Measurements from ENCODE around the gene CTIF.

CTIF gene

GRCh38 chr18:48551100-48551499, 12.3 kb downstream of the CTIF start:
- DNase-seq (ENCODE audit: low read depth in 2 of 3, low spot score in 1 of 3) = no peak

- no peak for DNase-seq (ENCODE audit: low read depth in 2 of 3, low spot score in 1 of 3)
Observed at GRCh38 chr18:48552130-48552529, 13.3 kb downstream of the CTIF start.

GRCh38 chr18:48553236-48553635, 14.4 kb downstream of the CTIF start:
- no peak for DNase-seq (ENCODE audit: low read depth in 2 of 3, low spot score in 1 of 3)

- DNase-seq (ENCODE audit: low read depth in 2 of 3, low spot score in 1 of 3) = no peak
Observed at GRCh38 chr18:48554610-48555400, 16.0 kb downstream of the CTIF start.

- DNase-seq (ENCODE audit: low read depth in 2 of 3, low spot score in 1 of 3) = no peak
Observed at GRCh38 chr18:48555465-48555995, 16.7 kb downstream of the CTIF start.

- no peak for DNase-seq (ENCODE audit: low read depth in 2 of 3, low spot score in 1 of 3)
Observed at GRCh38 chr18:48557640-48558174, 18.9 kb downstream of the CTIF start.

- no peak for DNase-seq (ENCODE audit: low read depth in 2 of 3, low spot score in 1 of 3)
Observed at GRCh38 chr18:48558248-48558647, 19.4 kb downstream of the CTIF start.

- DNase-seq (ENCODE audit: low read depth in 2 of 3, low spot score in 1 of 3) = no peak
Observed at GRCh38 chr18:48560491-48560890, 21.7 kb downstream of the CTIF start.

GRCh38 chr18:48562075-48562474, 23.2 kb downstream of the CTIF start:
- no peak for DNase-seq (ENCODE audit: low read depth in 2 of 3, low spot score in 1 of 3)

GRCh38 chr18:48563027-48563426, 24.2 kb downstream of the CTIF start:
- DNase-seq (ENCODE audit: low read depth in 2 of 3, low spot score in 1 of 3) = no peak

GRCh38 chr18:48564139-48564538, 25.3 kb downstream of the CTIF start:
- DNase-seq (ENCODE audit: low read depth in 2 of 3, low spot score in 1 of 3) = no peak

- no peak for DNase-seq (ENCODE audit: low read depth in 2 of 3, low spot score in 1 of 3)
Observed at GRCh38 chr18:48565105-48565504, 26.3 kb downstream of the CTIF start.

- no peak for DNase-seq (ENCODE audit: low read depth in 2 of 3, low spot score in 1 of 3)
Observed at GRCh38 chr18:48566589-48566988, 27.8 kb downstream of the CTIF start.

GRCh38 chr18:48567388-48567787, 28.6 kb downstream of the CTIF start:
- DNase-seq (ENCODE audit: low read depth in 2 of 3, low spot score in 1 of 3) = no peak

GRCh38 chr18:48569139-48569914, 30.5 kb downstream of the CTIF start:
- DNase-seq (ENCODE audit: low read depth in 2 of 3, low spot score in 1 of 3) = no peak

GRCh38 chr18:48569915-48570264, 31.1 kb downstream of the CTIF start:
- no peak for DNase-seq (ENCODE audit: low read depth in 2 of 3, low spot score in 1 of 3)

- DNase-seq (ENCODE audit: low read depth in 2 of 3, low spot score in 1 of 3) = no peak
Observed at GRCh38 chr18:48570313-48570712, 31.5 kb downstream of the CTIF start.

- DNase-seq (ENCODE audit: low read depth in 2 of 3, low spot score in 1 of 3) = no peak
Observed at GRCh38 chr18:48571639-48572384, 33.0 kb downstream of the CTIF start.

- DNase-seq (ENCODE audit: low read depth in 2 of 3, low spot score in 1 of 3) = no peak
Observed at GRCh38 chr18:48572402-48573126, 33.7 kb downstream of the CTIF start.

GRCh38 chr18:48573632-48574283, 34.9 kb downstream of the CTIF start:
- DNase-seq (ENCODE audit: low read depth in 2 of 3, low spot score in 1 of 3) = no peak

Data from stimulated activated CD4-positive, alpha-beta T cell treated with anti-CD3 and anti-CD28 coated beads, Interleukin-12 subunit alpha, Interleukin-12 subunit beta, amount 100 ng/mL, for 48 hours (primary cell).